ENCODE results near the gene SOD1. TPM values are rescaled to one million over a fixed set of nuclear protein-coding genes. Genes with fewer than 3 reads are reported as not detected.
"Not testable (repeated sequence)": the region's sequence is repeated elsewhere in the genome, so short reads cannot be mapped to it uniquely, and the experiment has no call there.

SOD1 gene
- total RNA-seq, 1 experiment from 2014 or later = 239 TPM

- ChIA-PET POLR2A (no interaction called here), CTCF (interaction anchor here (0.6 to 1.3 kb wide), 3 partner anchors 25 to 538 kb away, joined by 3 to 4 read pairs (median 3); no protein-coding TSS in a partner anchor)
- Mint-ChIP-seq H3K4me1 (ENCODE audit: insufficient read depth, unreplicated experiment) (no peaks in the 10 kb centered on the region), H3K27me3 (ENCODE audit: insufficient read depth, unreplicated experiment) (no peaks in the 10 kb centered on the region), H3K4me3 (ENCODE audit: unreplicated experiment) (no peak overlapping the region), H3K9me3 (ENCODE audit: unreplicated experiment) (no peaks in the 10 kb centered on the region), H3K27ac (ENCODE audit: low read depth, unreplicated experiment) (no peak overlapping the region), H3K36me3 (ENCODE audit: insufficient read depth, unreplicated experiment) (no peaks in the 10 kb centered on the region)
- no peak for DNase-seq (ENCODE audit: unreplicated experiment)
- intact Hi-C loops (cut with micrococcal nuclease) = no loop called here
- BruUV-seq (replicated peaks) = no TSS peak
- no peak for TF ChIP-seq CTCF (IDR thresholded peaks at IDR 0.05; ENCODE audit: unreplicated experiment)
These were observed 35.8 kb upstream of the SOD1 start for GRCh38 chr21:31623664-31624063.

- POLR2A ChIA-PET = no interaction called here
- CTCF ChIA-PET = interaction anchor here (0.6 to 1.3 kb wide), 3 partner anchors 22 to 422 kb away, joined by 3 to 5 read pairs (median 4); no protein-coding TSS in a partner anchor
- Mint-ChIP-seq H3K4me1 (ENCODE audit: insufficient read depth, unreplicated experiment) (no peaks in the 10 kb centered on the region), H3K36me3 (ENCODE audit: insufficient read depth, unreplicated experiment) (no peaks in the 10 kb centered on the region), H3K27me3 (ENCODE audit: insufficient read depth, unreplicated experiment) (no peaks in the 10 kb centered on the region), H3K4me3 (ENCODE audit: unreplicated experiment) (no peak overlapping the region), H3K9me3 (ENCODE audit: unreplicated experiment) (no peaks in the 10 kb centered on the region), H3K27ac (ENCODE audit: low read depth, unreplicated experiment) (no peak overlapping the region)
- intact Hi-C loops (cut with micrococcal nuclease) = no loop called here
- no TSS peak for BruUV-seq (replicated peaks)
- TF ChIP-seq CTCF (IDR thresholded peaks at IDR 0.05; ENCODE audit: unreplicated experiment) = no peak
- no peak for DNase-seq (ENCODE audit: unreplicated experiment)
These were observed 35.3 kb upstream of the SOD1 start for GRCh38 chr21:31624181-31624580.

GRCh38 chr21:31624961-31625491 lies 34.5 kb upstream of the SOD1 start:
- no peaks in the 10 kb centered on the region for H3K27me3 Mint-ChIP-seq (ENCODE audit: insufficient read depth, unreplicated experiment)
- H3K27ac Mint-ChIP-seq (ENCODE audit: low read depth, unreplicated experiment) = no peak overlapping the region
- peaks cover 7% of the 10 kb centered on the region for H3K4me1 Mint-ChIP-seq (ENCODE audit: insufficient read depth, unreplicated experiment)
- no peaks in the 10 kb centered on the region for H3K9me3 Mint-ChIP-seq (ENCODE audit: unreplicated experiment)
- no peak overlapping the region for H3K4me3 Mint-ChIP-seq (ENCODE audit: unreplicated experiment)
- intact Hi-C loops (cut with micrococcal nuclease) = no loop called here
- TF ChIP-seq CTCF (IDR thresholded peaks at IDR 0.05; ENCODE audit: unreplicated experiment) = no peak
- no peak for DNase-seq (ENCODE audit: unreplicated experiment)
- H3K36me3 Mint-ChIP-seq (ENCODE audit: insufficient read depth, unreplicated experiment) = no peaks in the 10 kb centered on the region
- BruUV-seq (replicated peaks) = no TSS peak
- ChIA-PET POLR2A (no interaction called here), CTCF (interaction anchor here (0.6 to 1.1 kb wide), 3 partner anchors 22 to 526 kb away, joined by 3 to 5 read pairs (median 3); no protein-coding TSS in a partner anchor)

GRCh38 chr21:31629972-31630711 lies 29.4 kb upstream of the SOD1 start:
- no peak for TF ChIP-seq CTCF (IDR thresholded peaks at IDR 0.05; ENCODE audit: unreplicated experiment)
- DNase-seq (ENCODE audit: unreplicated experiment) = peak; percentile 96
- peak overlapping the region; percentile 35 for H3K4me3 Mint-ChIP-seq (ENCODE audit: unreplicated experiment)
- no TSS peak for BruUV-seq (replicated peaks)
- no peaks in the 10 kb centered on the region for H3K36me3 Mint-ChIP-seq (ENCODE audit: insufficient read depth, unreplicated experiment)
- no peaks in the 10 kb centered on the region for H3K9me3 Mint-ChIP-seq (ENCODE audit: unreplicated experiment)
- H3K27me3 Mint-ChIP-seq (ENCODE audit: insufficient read depth, unreplicated experiment) = no peaks in the 10 kb centered on the region
- intact Hi-C loops (cut with micrococcal nuclease) = loop anchor here (1.0 kb wide), 1 partner anchor 29 kb away; the partner anchor contains the start of gene SOD1
- peaks cover 14% of the 10 kb centered on the region for H3K4me1 Mint-ChIP-seq (ENCODE audit: insufficient read depth, unreplicated experiment)
- peak overlapping the region; percentile 43 for H3K27ac Mint-ChIP-seq (ENCODE audit: low read depth, unreplicated experiment)
- ChIA-PET CTCF (interaction anchor here (0.7 kb wide), 2 partner anchors 75 to 738 kb away, joined by 3 read pairs; no protein-coding TSS in a partner anchor), POLR2A (interaction anchor here (0.8 to 1.6 kb wide), 6 partner anchors 10 to 287 kb away, joined by 3 to 5 read pairs (median 3); partner anchors contain the start of gene TIAM1)

GRCh38 chr21:31631881-31632280 lies 27.6 kb upstream of the SOD1 start:
- H3K4me1 Mint-ChIP-seq (ENCODE audit: insufficient read depth, unreplicated experiment) = peaks cover 21% of the 10 kb centered on the region
- H3K27me3 Mint-ChIP-seq (ENCODE audit: insufficient read depth, unreplicated experiment); H3K4me3 Mint-ChIP-seq (ENCODE audit: unreplicated experiment); H3K27ac Mint-ChIP-seq (ENCODE audit: low read depth, unreplicated experiment); DNase-seq (ENCODE audit: unreplicated experiment); intact Hi-C loops (cut with micrococcal nuclease); BruUV-seq (replicated peaks); H3K36me3 Mint-ChIP-seq (ENCODE audit: insufficient read depth, unreplicated experiment); H3K9me3 Mint-ChIP-seq (ENCODE audit: unreplicated experiment): not testable (repeated sequence)
- ChIA-PET CTCF (interaction anchor here (0.7 kb wide), 1 partner anchor 785 kb away, joined by 5 read pairs; no protein-coding TSS in a partner anchor), POLR2A (interaction anchor here (0.6 kb wide), 1 partner anchor 98 kb away, joined by 3 read pairs; no protein-coding TSS in a partner anchor)

Data from MCF 10A (cell line).